Mesenchymal stem cell (in vitro differentiated cells and primary cell): ENCODE measurements around the gene DENND5A.

Experiments used
- DNase-seq: peaks from one replicate; pipeline ENCODE4 v3.0.0-alpha.2; 2013
- H2AFZ ChIP-seq: one replicate; pipeline ENCODE4 v1.6.1; 2013; ENCODE audit warnings: low read depth, mild to moderate bottlenecking, control low read depth, inconsistent platforms, low read length, moderate library complexity
- H2AK5ac ChIP-seq: 2 replicates; pipeline ENCODE4 v1.6.1; 2013; ENCODE audit warnings: low read length, moderate library complexity, mild to moderate bottlenecking, inconsistent platforms; ENCODE audit not compliant: severe bottlenecking
- H2BK120ac ChIP-seq: one replicate; pipeline ENCODE4 v1.6.1; 2013; ENCODE audit warnings: low read depth, mild to moderate bottlenecking, inconsistent platforms, low read length, moderate library complexity
- H2BK12ac ChIP-seq, 2 experiments: one replicate each; pipeline ENCODE4 v1.6.1; 2013; ENCODE audit warnings: inconsistent platforms in 2 of 2, low read length in 2 of 2, mild to moderate bottlenecking in 2 of 2, moderate library complexity in 2 of 2, control low read depth in 1 of 2
- H2BK15ac ChIP-seq: one replicate; pipeline ENCODE4 v1.6.1; 2013; ENCODE audit warnings: mild to moderate bottlenecking, low read depth, inconsistent platforms; ENCODE audit not compliant: poor library complexity, severe bottlenecking
- H2BK5ac ChIP-seq: 2 replicates; pipeline ENCODE4 v1.6.1; 2013; ENCODE audit warnings: low read depth, mild to moderate bottlenecking, low read length, control low read depth, inconsistent platforms; ENCODE audit not compliant: poor library complexity, severe bottlenecking
- H3K14ac ChIP-seq, 2 experiments: one replicate each; pipeline ENCODE4 v1.6.1; 2013; ENCODE audit warnings: inconsistent platforms in 2 of 2, low read length in 2 of 2, control low read depth in 1 of 2, mild to moderate bottlenecking in 1 of 2, moderate library complexity in 1 of 2
- H3K18ac ChIP-seq, 2 experiments: one replicate each; pipeline ENCODE4 v1.6.1; 2013; ENCODE audit warnings: inconsistent platforms in 2 of 2, low read length in 2 of 2, control low read depth in 1 of 2, low read depth in 1 of 2, mild to moderate bottlenecking in 1 of 2
- H3K23ac ChIP-seq, 2 experiments: one replicate each; pipeline ENCODE4 v1.6.1; 2013; ENCODE audit warnings: inconsistent platforms in 2 of 2, low read length in 2 of 2, mild to moderate bottlenecking in 2 of 2, moderate library complexity in 2 of 2, control low read depth in 1 of 2
- H3K27ac ChIP-seq: 2 replicates; pipeline ENCODE4 v1.5.1; 2013; ENCODE audit warnings: mild to moderate bottlenecking, moderate library complexity, low read length, control low read depth, inconsistent platforms; ENCODE audit not compliant: poor library complexity, severe bottlenecking
- H3K27me3 ChIP-seq, 2 experiments: 2 replicates each; pipeline versions ENCODE4 v1.6.1 to v1.7.0; 2013; ENCODE audit warnings: low read length in 2 of 2, mild to moderate bottlenecking in 2 of 2, moderate library complexity in 2 of 2, control low read depth in 1 of 2, inconsistent platforms in 1 of 2; ENCODE audit not compliant: control insufficient read depth in 1 of 2, insufficient read depth in 1 of 2
- H3K36me3 ChIP-seq, 2 experiments: 2 replicates each; pipeline versions ENCODE4 v1.6.1 to v1.7.0; 2013; ENCODE audit warnings: low read length in 2 of 2, control low read depth in 1 of 2, inconsistent platforms in 1 of 2, low read depth in 1 of 2, mild to moderate bottlenecking in 1 of 2; ENCODE audit not compliant: insufficient read depth in 2 of 2, control insufficient read depth in 1 of 2
- H3K4ac ChIP-seq, 2 experiments: one replicate each; pipeline ENCODE4 v1.6.1; 2013; ENCODE audit warnings: inconsistent platforms in 2 of 2, low read length in 2 of 2, mild to moderate bottlenecking in 2 of 2, moderate library complexity in 2 of 2, control low read depth in 1 of 2, low read depth in 1 of 2
- H3K4me1 ChIP-seq: 2 replicates; pipeline ENCODE4 v1.6.1; 2013; ENCODE audit warnings: low read depth, low read length, control low read depth; ENCODE audit not compliant: control insufficient read depth, insufficient read depth
- H3K4me2 ChIP-seq: 2 replicates; pipeline ENCODE4 v1.6.1; 2013; ENCODE audit warnings: low read length, mild to moderate bottlenecking, inconsistent platforms; ENCODE audit not compliant: poor library complexity, severe bottlenecking
- H3K4me3 ChIP-seq, 2 experiments: 2 replicates each; pipeline versions ENCODE4 v1.5.1 to v1.7.0; 2013; ENCODE audit warnings: low read length in 2 of 2, mild to moderate bottlenecking in 2 of 2, control low read depth in 1 of 2, low read depth in 1 of 2; ENCODE audit not compliant: insufficient read depth in 1 of 2
- H3K79me1 ChIP-seq: replicated peaks from 2 replicates; pipeline ENCODE4 v1.6.1; 2013; ENCODE audit warnings: mild to moderate bottlenecking, control low read depth, low read length, inconsistent platforms; ENCODE audit not compliant: poor library complexity, severe bottlenecking
- H3K9ac ChIP-seq: 2 replicates; pipeline ENCODE4 v1.7.0; 2013; ENCODE audit warnings: mild to moderate bottlenecking, low read length, moderate library complexity
- H3K9me3 ChIP-seq: 2 replicates; pipeline ENCODE4 v1.7.0; 2013; ENCODE audit warnings: mild to moderate bottlenecking, low read length; ENCODE audit not compliant: control insufficient read depth
- H4K8ac ChIP-seq: one replicate; pipeline ENCODE4 v1.6.1; 2013; ENCODE audit warnings: inconsistent platforms, mild to moderate bottlenecking, low read length, moderate library complexity
- H4K91ac ChIP-seq: one replicate; pipeline ENCODE4 v1.6.1; 2013; ENCODE audit warnings: mild to moderate bottlenecking, low read length, inconsistent platforms
- WGBS: methylation state at CpG from one replicate; pipeline ENCODE4 v1.1.7; 2013; ENCODE audit warnings: mixed read lengths; 5-methylcytosine and 5-hydroxymethylcytosine counted together

Gene DENND5A

GRCh38 chr11:9293646-9294045 is 28.5 kb upstream of the DENND5A start:
- Histone ChIP-seq H3K4me3 (no peak overlapping the region), H2BK15ac (no peak overlapping the region), H2BK5ac (no peak overlapping the region), H2BK12ac (no peak overlapping the region), H4K8ac (no peak overlapping the region), H3K4ac (no peak overlapping the region), H3K9ac (no peak overlapping the region), H3K4me1 (no peaks in the 10 kb centered on the region), H3K36me3 (peaks cover 30 to 63% of the 10 kb centered on the region in 2 experiments), H3K79me1 (peaks cover 27% of the 10 kb centered on the region), H3K27ac (no peak overlapping the region), H4K91ac (no peak overlapping the region), H2AFZ (no peak overlapping the region), H3K18ac (no peak overlapping the region), H2BK120ac (no peak overlapping the region), H3K27me3 (no peaks in the 10 kb centered on the region), H3K4me2 (no peak overlapping the region), H3K14ac (no peak overlapping the region), H3K23ac (no peak overlapping the region), H2AK5ac (no peak overlapping the region), H3K9me3 (no peaks in the 10 kb centered on the region)
- no peak for DNase-seq
- 100% methylated on average over 7 of the region's 7 CpGs for WGBS

GRCh38 chr11:9285850-9286587 is 20.9 kb upstream of the DENND5A start:
- Histone ChIP-seq H3K4me1 (no peaks in the 10 kb centered on the region), H3K4ac (no peak overlapping the region), H4K8ac (no peak overlapping the region), H3K9me3 (no peaks in the 10 kb centered on the region), H3K79me1 (peaks cover 4% of the 10 kb centered on the region), H3K4me2 (no peak overlapping the region), H3K4me3 (no peak overlapping the region), H2BK120ac (no peak overlapping the region), H3K23ac (no peak overlapping the region), H2AFZ (no peak overlapping the region), H3K27me3 (no peaks in the 10 kb centered on the region), H3K27ac (no peak overlapping the region), H2BK12ac (no peak overlapping the region), H3K9ac (no peak overlapping the region), H2BK5ac (no peak overlapping the region), H3K36me3 (peaks cover 12 to 67% of the 10 kb centered on the region in 2 experiments), H3K14ac (no peak overlapping the region), H2BK15ac (no peak overlapping the region), H2AK5ac (no peak overlapping the region), H3K18ac (no peak overlapping the region), H4K91ac (no peak overlapping the region)
- no peak for DNase-seq
- WGBS, result 96% methylated on average over 12 of the region's 14 CpGs

GRCh38 chr11:9280655-9281301 is 15.6 kb upstream of the DENND5A start:
- 56% methylated on average over 1 of the region's 4 CpGs for WGBS

GRCh38 chr11:9277176-9277575 is 12.0 kb upstream of the DENND5A start:
- Histone ChIP-seq H3K79me1 (peaks cover 1% of the 10 kb centered on the region), H3K36me3 (peaks cover 9 to 26% of the 10 kb centered on the region in 2 experiments), H2BK12ac (no peak overlapping the region), H2BK15ac (no peak overlapping the region), H2AFZ (no peak overlapping the region), H3K9ac (no peak overlapping the region), H3K27ac (no peak overlapping the region), H3K14ac (no peak overlapping the region), H4K91ac (no peak overlapping the region), H3K4ac (no peak overlapping the region), H3K18ac (no peak overlapping the region), H3K23ac (no peak overlapping the region), H3K9me3 (no peaks in the 10 kb centered on the region), H3K4me1 (peaks cover 5% of the 10 kb centered on the region), H2BK120ac (no peak overlapping the region), H3K4me2 (no peak overlapping the region), H2AK5ac (no peak overlapping the region), H3K4me3 (no peak overlapping the region), H3K27me3 (no peaks in the 10 kb centered on the region), H4K8ac (no peak overlapping the region), H2BK5ac (no peak overlapping the region)
- WGBS, result 96% methylated on average over 8 of the region's 8 CpGs
- DNase-seq, result no peak

More at GRCh38 chr11:9280655-9281301, 15.6 kb upstream of the DENND5A start:
- no peaks in the 10 kb centered on the region for H3K27me3 ChIP-seq
- no peaks in the 10 kb centered on the region for H3K9me3 ChIP-seq
- no peak overlapping the region for H2AK5ac ChIP-seq
- H2AFZ ChIP-seq, result no peak overlapping the region
- DNase-seq, result peak; percentile 79
- H3K79me1 ChIP-seq, result peaks cover 1% of the 10 kb centered on the region
- no peak overlapping the region for H2BK12ac ChIP-seq
- no peak overlapping the region for H2BK15ac ChIP-seq
- no peak overlapping the region for H3K14ac ChIP-seq
- no peak overlapping the region for H4K8ac ChIP-seq
- H3K9ac ChIP-seq, result no peak overlapping the region
- H3K23ac ChIP-seq, result no peak overlapping the region
- no peak overlapping the region for H2BK120ac ChIP-seq
- H3K36me3 ChIP-seq, result peaks cover 15 to 46% of the 10 kb centered on the region in 2 experiments
- no peak overlapping the region for H3K4me3 ChIP-seq
- no peak overlapping the region for H3K18ac ChIP-seq
- H3K4me2 ChIP-seq, result no peak overlapping the region
- no peak overlapping the region for H3K4ac ChIP-seq
- H2BK5ac ChIP-seq, result no peak overlapping the region
- H3K4me1 ChIP-seq, result peaks cover 2% of the 10 kb centered on the region
- H3K27ac ChIP-seq, result no peak overlapping the region
- H4K91ac ChIP-seq, result no peak overlapping the region
